ENCODE results near the gene MAPRE3.
"Not testable (repeated sequence)": the region's sequence is repeated elsewhere in the genome, so short reads cannot be mapped to it uniquely, and the experiment has no call there.

Gene MAPRE3

DNA sequence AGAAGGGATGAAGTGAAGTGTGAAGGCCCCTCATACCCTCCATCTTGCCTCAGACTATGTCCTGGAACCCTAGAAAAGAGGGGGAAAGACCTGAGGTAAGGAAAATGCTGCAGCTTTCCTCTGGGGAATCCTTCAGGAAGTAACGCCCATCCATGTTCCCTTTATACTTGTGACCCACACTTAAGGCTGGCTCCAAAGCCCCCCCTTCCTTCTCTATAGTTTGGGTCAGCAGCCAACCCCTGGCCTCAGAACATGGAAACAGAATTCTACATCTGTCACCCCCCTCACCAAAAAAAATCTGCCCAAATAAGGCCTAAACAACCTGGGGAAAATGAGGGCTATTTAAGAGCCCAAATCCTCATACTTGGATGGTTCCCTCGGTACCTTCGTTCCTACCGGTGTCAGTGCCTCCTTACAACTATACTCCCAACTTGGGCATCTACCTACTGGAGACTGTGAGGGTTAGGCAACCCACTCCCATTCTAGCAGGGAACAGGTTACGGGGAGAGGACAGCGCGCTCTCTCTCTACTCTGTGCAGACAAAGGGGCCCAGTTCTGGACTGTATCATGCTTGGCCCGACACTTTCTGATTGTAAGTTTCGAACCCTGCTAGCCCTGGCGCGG is 100.3 kb downstream of the MAPRE3 start:
- DNase-seq (ENCODE audit: low read depth): no peak

DNA sequence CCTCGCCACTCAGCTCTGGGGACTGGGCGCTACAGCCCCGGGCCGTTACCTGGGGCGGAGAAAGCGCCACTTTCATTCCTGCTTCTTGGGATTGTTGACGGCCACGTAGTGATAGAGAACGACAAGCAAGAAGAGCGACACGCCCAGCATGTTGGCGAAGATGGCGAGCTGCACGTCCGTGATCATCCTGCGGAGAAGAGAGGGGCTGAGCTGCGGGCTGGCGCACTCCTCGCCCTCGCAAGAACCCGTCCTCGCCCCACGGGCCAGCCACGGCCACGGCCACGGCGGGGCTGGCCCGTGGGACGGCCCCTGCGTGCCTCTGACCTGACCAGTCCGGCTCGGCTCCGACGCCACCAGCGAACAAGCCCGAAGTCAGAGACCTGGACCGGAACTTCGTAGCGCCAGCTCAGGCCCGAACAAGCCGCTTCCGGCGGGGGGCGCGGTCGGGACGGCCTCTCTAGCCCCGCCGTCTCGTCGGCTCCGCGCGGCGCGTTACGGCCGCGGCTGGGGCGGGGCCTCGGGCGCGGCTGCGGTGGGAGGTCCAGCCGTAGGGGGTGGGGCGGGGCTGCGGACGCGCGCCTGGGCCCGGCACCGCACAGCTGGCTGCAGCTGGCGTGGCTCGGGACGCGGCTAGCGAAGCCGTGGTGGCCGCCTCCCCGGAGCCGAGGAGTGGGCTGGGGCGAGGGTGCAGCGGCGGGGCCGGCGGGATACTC is 101.0 kb downstream of the MAPRE3 start, which contains the start of gene OST4:
TSS of gene OST4 (minus strand) at position 378 of the 713 bp plus-strand sequence.
- DNase-seq (ENCODE audit: low read depth): peak; percentile 81

DNA sequence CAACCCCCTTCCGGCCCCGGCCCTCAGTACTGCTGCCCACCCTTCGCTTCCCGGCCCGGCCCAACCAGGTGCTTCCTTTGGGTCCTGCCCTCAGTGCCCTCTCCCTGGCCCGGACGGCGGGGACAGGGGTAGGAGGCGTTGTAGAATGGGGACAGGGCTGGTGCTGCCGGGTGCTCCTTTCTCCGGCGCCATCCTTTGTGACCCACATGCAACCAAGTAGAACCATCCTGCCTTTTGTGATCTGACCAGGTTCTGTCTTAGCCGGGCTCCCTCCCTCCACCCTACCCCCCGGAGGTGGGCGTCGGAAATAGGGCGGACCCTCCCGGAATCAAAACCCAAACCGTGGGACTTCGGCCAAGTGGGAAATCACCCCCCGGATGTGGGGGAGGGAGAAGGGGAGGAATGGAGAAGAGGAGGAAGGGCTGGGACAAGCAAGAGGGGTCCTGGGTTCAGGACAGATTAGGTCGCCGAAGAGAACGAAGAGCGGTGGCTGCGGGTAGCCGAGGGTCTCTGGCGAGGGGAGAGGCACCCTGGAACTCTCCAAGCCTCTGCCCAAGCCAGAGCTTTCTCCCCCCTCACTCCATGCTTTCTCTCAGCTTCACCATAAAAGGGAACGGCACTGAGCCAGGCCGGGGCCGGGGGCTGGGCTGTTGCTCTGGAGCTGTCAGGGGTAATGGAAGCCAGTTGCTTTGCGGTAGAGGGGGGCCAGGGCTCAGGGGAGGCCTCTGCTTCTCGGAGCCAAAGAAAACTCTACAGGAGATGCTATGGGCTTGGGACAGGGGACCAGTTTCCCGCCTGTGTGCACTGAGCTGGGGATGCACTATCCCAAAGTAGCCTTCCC is 101.8 kb downstream of the MAPRE3 start:
- no peak for DNase-seq (ENCODE audit: low read depth)

DNA sequence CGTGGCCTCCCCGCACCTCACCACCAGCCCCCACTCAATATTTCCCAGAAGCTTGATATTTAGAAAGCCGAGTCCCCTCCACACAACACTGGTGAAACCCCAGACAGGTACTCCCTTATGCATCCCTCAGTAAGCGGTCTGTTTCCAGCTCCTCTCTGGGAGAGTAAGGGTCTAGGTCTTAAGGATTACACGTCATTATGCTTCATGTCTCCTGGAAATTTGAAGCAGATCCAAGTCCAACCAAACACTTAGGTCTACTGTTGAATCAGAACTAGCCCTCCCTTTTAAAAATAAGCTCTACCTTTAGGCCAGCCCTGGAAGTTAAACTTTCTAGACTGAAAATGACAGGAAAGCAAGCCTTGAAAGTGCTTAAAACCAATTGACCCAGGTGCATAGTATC is 102.5 kb downstream of the MAPRE3 start:
- no peak for DNase-seq (ENCODE audit: low read depth)

DNA sequence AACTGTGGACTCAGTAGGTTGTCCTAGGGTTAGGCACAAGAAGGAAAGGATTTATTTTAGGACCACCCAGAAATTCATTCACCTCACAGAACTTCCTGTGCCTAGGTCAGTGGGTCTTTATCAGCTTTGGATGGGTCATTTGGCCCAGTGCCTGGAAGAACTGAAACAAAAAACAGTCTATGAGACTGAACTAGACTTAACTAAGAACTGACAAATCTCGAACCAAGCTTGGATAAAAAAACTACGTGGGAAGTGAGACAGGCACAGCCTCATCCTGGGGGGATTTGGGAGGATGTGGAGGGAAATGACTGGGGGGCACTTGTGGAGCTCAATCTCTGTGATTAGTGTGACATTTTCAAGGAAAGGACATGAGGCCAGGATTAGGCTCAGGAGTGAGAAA is 103.3 kb downstream of the MAPRE3 start:
- DNase-seq (ENCODE audit: low read depth): no peak

DNA sequence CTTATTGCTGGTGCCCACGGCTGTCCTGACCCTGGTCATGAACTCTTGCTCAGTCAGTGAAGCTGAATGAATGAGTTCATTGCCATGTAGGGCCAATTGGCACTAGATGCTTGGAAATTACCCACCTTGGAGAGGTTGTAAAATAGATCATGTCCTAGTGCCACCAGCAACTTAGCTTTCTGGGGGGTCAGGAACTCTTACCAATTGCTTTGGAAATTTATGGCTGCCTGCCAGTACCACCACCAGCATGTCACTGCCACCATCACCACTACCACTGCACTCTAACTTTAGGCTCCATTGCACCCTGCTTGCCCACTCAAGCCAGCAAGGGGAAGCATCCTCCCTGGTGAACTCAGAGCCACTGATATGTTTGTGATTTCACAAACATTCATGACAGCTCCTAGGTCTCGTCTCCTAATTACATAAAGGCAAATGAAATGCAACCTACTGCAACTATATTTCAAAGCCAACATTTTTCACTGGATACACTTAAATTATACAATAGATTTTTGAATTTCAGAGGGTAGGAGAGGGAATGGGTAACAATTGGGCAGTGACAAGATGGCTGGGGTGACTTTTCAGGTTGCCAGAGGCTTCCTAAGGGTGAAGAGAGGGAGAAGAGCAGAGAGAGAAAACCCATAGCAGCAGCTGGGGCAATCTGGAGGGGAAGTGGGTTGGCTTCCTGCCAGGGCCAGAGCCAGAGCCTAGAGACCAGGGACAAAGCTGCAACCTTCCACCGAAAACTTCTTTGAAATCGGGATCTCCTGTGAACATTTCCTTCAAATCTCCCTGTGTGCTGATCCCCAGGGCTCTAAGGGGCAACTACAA is 104.5 kb downstream of the MAPRE3 start:
- peak; percentile 50 for DNase-seq (ENCODE audit: low read depth)

DNA sequence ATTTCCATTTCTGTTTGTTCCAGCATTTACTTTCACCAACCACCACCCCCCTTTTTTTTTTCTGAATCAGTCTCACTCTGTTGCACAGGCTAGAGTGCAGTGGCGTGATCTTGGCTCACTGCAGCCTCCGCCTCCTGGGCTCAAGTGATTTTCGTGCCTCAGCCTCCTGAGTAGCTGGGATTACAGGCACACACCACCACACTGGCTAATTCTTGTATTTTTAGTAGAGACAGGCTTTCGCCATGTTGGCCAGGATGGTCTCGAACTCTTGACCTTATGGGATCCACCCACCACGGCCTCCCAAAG is 105.1 kb downstream of the MAPRE3 start:
- not testable (repeated sequence) for DNase-seq (ENCODE audit: low read depth)

DNA sequence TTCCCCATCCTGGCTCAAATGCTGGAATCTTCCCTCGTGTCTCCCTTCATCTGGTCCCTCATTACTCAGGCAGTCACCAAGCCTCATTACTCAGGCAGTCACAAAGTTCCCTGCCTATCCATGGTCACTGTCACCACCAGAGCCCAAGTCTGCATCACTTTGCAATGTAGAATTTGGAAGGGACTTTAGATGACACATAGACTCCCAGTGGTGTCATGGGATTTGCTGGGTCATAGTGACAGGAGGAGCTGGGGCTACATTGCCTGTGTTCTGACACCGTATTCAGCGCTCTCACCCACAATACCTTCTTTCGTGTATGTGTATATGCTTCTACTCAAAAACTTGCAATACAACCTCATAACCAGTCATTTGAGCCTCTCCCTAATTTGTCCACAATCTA is 105.9 kb downstream of the MAPRE3 start:
- no peak for DNase-seq (ENCODE audit: low read depth)
